Left lung (tissue), 10 donors: ENCODE data around the gene FAM131C. TPM values are rescaled to one million over a fixed set of nuclear protein-coding genes. Genes with fewer than 3 reads are reported as not detected.

Experiments used
- ATAC-seq: fragments of 200-7000 bp; cut with Tn5 transposase; one replicate; pipeline ENCODE4 v1.9.1; 2020; ENCODE audit warnings: moderate library complexity
- DNase-seq, 4 donors: peaks; one replicate each; pipeline ENCODE4 v3.0.0-alpha.2; 2013 to 2020
- H3K27ac ChIP-seq, 2 donors: fragments of 200-600 bp; sonication (generic) in 1 of 2; one replicate each; pipeline versions ENCODE4 v1.5.0 to v1.8.0; 2020 to 2021
- H3K27me3 ChIP-seq, 2 donors: fragments of 200-600 bp; sonication (generic) in 1 of 2; one replicate each; pipeline versions ENCODE4 v1.5.0 to v1.8.0; 2020 to 2021
- H3K36me3 ChIP-seq, 2 donors: fragments of 200-600 bp; sonication (generic) in 1 of 2; one replicate each; pipeline versions ENCODE4 v1.5.0 to v1.8.0; 2020 to 2021
- H3K4me1 ChIP-seq, 2 donors: fragments of 200-600 bp; one replicate each; pipeline ENCODE4 v1.8.0; 2021
- H3K4me3 ChIP-seq, 2 donors: fragments of 200-600 bp; sonication (generic) in 1 of 2; one replicate each; pipeline versions ENCODE4 v1.5.0 to v1.8.0; 2020 to 2021; ENCODE audit warnings: mild to moderate bottlenecking in 1 of 2
- H3K9me3 ChIP-seq, 2 donors: fragments of 200-600 bp; sonication (generic) in 1 of 2; one replicate each; pipeline versions ENCODE4 v1.5.0 to v1.8.0; 2020 to 2021
- intact Hi-C, 2 donors: fragments of 100-400 bp; cut with DNase I; formaldehyde crosslinking; loops; one replicate each; pipeline versions ENCODE4 v1.11.2 to v1.14.2; 2022
- polyA plus RNA-seq, 6 donors: library from polyadenylated mRNA; unstranded; fragments of 120-200 nt; gene quantifications; one replicate each; pipeline ENCODE4 v1.2.1, GENCODE V29; 2013; ENCODE audit not compliant: insufficient read length in 6 of 6
- total RNA-seq, 2 donors: library from RNA; stranded (reverse); fragmentation: NEBNext Ultra II Directional; extraction: Animal tissue kit (Norgen Biotek cat#: 25700); gene quantifications; one replicate each; pipeline ENCODE4 v1.2.1, GENCODE V29; 2021
- TF ChIP-seq, protein P1 (sequence below), 2 donors: fragments of 200-600 bp; sonication (generic) in 1 of 2; IDR thresholded peaks; one replicate each; pipeline versions ENCODE4 v1.5.0 to v1.8.0; 2021; ENCODE audit warnings: antibody characterized with exemption in 2 of 2
- donor health status: DM: no; HTN: yes; CAD: no.
- donor health status: DM: no; HTN: no; CAD: no.

FAM131C gene
- total and polyA plus RNA-seq, 8 donors, result 0.08 to 0.21 (median 0.17) TPM; not detected in 4

DNA sequence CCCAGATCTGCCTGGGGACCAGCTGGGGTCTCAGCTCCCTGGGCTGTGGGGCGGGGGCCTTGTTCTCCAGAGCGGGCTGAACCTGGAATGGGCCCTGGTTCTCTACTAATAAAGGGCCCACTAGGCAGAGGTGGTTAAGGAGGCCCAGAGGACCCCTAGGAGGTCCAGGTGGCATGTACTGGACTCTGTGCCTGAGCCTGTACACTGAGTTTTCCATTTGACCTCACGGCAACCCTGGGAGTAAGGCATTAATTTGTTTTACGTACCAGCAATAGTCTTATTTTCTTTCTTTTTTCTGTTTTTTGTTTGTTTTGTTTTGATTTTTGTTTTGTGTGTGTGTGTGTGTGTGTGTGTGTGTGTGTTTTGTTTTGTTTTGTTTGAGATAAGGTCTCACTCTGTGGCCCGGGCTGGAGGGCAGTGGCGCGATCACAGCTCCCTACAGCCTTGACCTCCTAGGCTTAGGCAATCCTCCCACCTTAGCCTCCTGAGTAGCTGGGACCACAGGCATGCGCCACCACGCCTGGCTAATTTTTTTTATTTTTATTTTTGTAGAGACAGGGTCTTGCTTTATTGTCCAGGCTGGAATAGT, 19.6 kb upstream of the FAM131C start:
- ATAC-seq (no peak), DNase-seq (peak in 1 of 4 donors; percentile 14)
- no peak overlapping the region for H3K4me3 ChIP-seq
- peaks cover 0 to 8% of the 10 kb centered on the region in 2 donors for H3K27me3 ChIP-seq
- intact Hi-C loops, result no loop called here
- TF ChIP-seq, protein P1, sequence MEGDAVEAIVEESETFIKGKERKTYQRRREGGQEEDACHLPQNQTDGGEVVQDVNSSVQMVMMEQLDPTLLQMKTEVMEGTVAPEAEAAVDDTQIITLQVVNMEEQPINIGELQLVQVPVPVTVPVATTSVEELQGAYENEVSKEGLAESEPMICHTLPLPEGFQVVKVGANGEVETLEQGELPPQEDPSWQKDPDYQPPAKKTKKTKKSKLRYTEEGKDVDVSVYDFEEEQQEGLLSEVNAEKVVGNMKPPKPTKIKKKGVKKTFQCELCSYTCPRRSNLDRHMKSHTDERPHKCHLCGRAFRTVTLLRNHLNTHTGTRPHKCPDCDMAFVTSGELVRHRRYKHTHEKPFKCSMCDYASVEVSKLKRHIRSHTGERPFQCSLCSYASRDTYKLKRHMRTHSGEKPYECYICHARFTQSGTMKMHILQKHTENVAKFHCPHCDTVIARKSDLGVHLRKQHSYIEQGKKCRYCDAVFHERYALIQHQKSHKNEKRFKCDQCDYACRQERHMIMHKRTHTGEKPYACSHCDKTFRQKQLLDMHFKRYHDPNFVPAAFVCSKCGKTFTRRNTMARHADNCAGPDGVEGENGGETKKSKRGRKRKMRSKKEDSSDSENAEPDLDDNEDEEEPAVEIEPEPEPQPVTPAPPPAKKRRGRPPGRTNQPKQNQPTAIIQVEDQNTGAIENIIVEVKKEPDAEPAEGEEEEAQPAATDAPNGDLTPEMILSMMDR (IDR thresholded peaks at IDR 0.05), result no peak
- no peaks in the 10 kb centered on the region for H3K36me3 ChIP-seq
- H3K9me3 ChIP-seq, result no peaks in the 10 kb centered on the region
- no peaks in the 10 kb centered on the region for H3K4me1 ChIP-seq
- H3K27ac ChIP-seq, result no peak overlapping the region

DNA sequence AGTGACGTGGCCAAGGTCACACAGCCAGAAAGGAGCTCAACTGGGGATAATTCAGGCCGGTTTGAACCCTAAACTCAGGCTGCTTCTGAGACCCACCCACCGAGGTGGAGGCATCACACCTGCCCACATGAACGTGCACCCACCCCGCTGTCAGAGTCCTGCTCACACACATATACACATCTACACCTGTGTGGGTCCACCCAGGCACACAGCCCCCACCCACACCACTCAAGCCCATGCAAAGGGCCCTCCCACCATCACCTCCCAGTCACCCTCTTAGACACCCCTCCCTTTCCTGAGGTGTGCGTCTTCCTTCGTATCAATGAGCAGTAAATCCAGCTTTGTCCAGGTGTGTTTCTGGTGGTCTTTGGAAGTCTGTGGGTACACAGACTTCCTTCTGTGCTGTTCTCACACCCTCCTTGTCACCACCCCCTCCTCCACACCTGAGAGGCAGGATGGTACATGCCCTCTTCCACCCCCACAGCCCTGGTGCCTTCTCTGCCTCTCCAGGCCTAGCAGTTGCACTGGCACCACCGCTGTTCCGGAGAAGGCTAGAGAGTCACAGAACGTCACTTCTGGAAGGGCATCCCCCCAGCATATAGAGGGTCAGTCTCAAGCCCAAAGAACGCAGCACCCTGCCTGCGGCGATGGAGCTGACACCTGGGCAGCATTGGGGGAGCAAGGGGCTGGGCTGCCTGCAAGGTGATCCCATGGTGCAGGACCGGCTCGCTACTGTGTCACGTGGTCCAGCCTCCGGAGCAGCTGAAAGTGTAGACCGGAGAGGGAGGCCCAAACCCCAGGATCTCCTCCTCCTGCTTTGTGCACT, 18.9 kb upstream of the FAM131C start:
- DNase-seq (peak in 1 of 4 donors; percentile 54), ATAC-seq (no peak)
- no peak overlapping the region for H3K4me3 ChIP-seq
- no peaks in the 10 kb centered on the region for H3K9me3 ChIP-seq
- H3K27me3 ChIP-seq, result peaks cover 0 to 8% of the 10 kb centered on the region in 2 donors
- intact Hi-C loops, result no loop called here
- H3K4me1 ChIP-seq, result no peaks in the 10 kb centered on the region
- no peaks in the 10 kb centered on the region for H3K36me3 ChIP-seq
- no peak overlapping the region for H3K27ac ChIP-seq
- TF ChIP-seq, protein P1 (IDR thresholded peaks at IDR 0.05), result no peak

DNA sequence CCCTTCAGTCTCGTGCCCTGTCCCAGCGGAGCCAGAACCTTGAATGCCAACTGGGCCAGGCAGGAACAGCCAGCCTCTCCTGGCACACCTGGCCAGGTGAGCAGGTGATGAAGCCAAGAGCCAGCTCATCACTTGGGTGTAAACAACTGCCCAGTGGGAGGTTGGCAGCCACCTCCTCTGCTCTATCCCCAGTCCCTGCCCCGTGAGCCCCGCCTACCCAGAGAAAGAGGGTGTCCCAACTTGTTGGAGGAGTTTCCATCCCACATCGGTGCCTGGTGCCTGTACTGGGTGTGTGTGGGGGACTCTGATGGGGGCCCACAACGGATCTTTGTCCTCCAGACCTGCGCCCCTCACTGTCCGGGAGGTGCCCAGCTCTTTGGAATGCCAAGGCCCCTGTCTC, 17.8 kb upstream of the FAM131C start:
- H3K27ac ChIP-seq, result no peak overlapping the region
- no peaks in the 10 kb centered on the region for H3K9me3 ChIP-seq
- H3K27me3 ChIP-seq, result peaks cover 0 to 8% of the 10 kb centered on the region in 2 donors
- ATAC-seq (no peak), DNase-seq (peak in 1 of 4 donors; percentile 42)
- H3K36me3 ChIP-seq, result no peaks in the 10 kb centered on the region
- TF ChIP-seq, protein P1 (IDR thresholded peaks at IDR 0.05), result no peak
- intact Hi-C loops, result no loop called here
- no peak overlapping the region for H3K4me3 ChIP-seq
- no peaks in the 10 kb centered on the region for H3K4me1 ChIP-seq

DNA sequence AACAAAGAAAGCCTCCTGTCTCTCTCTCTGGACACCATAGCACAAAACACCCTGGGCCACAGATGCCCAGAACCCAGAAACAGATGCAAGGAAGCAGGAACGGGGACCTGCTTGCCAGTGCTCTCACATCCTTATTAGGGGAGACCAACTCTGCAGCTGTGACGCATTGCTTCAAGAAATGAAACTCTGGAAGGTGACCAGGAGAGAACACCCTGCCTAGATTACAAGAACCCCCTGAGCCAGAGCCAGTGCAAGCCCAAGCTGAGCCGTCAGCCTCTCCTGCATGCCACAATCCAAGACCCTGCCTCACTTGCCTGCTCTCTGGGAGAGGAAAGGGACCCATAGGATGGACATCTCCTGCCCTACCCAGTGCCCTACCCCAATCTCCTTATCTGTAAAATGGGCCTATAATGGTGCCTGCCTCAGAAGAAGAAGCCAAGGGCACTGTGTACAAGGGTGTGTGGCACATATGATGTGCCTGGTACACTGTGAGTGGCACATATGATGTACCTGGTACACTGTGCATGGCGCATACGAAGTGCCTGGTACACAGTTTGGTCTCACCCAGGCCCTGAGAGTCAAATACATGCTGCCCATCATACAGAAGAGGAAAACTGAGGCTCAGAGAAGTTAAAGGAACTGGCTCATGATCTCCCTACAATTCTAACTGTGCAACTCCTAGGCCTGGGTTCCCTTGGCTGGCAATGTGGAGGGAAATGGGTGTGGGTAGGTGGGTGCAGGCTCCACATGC, 16.8 kb upstream of the FAM131C start:
- no peaks in the 10 kb centered on the region for H3K9me3 ChIP-seq
- ATAC-seq (no peak), DNase-seq (no peak)
- no peaks in the 10 kb centered on the region for H3K27me3 ChIP-seq
- TF ChIP-seq, protein P1 (IDR thresholded peaks at IDR 0.05), result no peak
- H3K27ac ChIP-seq, result no peak overlapping the region
- H3K4me3 ChIP-seq, result no peak overlapping the region
- intact Hi-C loops, result no loop called here
- H3K36me3 ChIP-seq, result no peaks in the 10 kb centered on the region
- no peaks in the 10 kb centered on the region for H3K4me1 ChIP-seq

DNA sequence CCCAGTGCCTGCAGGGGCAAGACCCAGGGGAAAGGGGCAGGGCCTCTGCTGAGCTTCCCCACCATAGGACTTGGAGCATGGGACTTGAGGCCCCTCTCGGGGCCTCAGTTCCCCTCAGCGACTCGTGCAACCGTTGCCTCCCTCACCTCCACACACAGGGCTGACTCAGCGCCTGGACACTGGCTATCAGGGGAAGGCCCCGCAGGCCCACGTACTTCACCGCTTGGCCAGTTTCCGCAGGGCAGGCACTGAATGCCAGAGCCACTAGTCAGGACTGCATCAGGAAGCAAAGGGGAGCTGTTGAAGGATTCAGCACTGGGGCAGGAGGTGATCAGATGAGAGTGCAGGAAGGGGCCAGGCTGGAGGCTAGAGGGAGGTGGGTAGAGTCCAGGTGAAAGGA, 15.5 kb upstream of the FAM131C start:
- TF ChIP-seq, protein P1 (IDR thresholded peaks at IDR 0.05), result no peak

More for the DNA sequence above, 15.5 kb upstream of the FAM131C start:
- DNase-seq (peak in 1 of 4 donors; percentile 68), ATAC-seq (no peak)
- H3K27ac ChIP-seq, result no peak overlapping the region
- no peaks in the 10 kb centered on the region for H3K4me1 ChIP-seq
- no peaks in the 10 kb centered on the region for H3K36me3 ChIP-seq
- intact Hi-C loops, result no loop called here
- no peak overlapping the region for H3K4me3 ChIP-seq
- no peaks in the 10 kb centered on the region for H3K9me3 ChIP-seq
- H3K27me3 ChIP-seq, result no peaks in the 10 kb centered on the region
